Fibroblast of villous mesenchyme (primary cell): ENCODE data around the gene DYNC1LI1. TPM values are rescaled to one million over a fixed set of nuclear protein-coding genes. Genes with fewer than 3 reads are reported as not detected.

Experiments used
- DNase-seq: peaks from one replicate; pipeline ENCODE4 v3.0.0-alpha.2; 2010; ENCODE audit warnings: low read depth
- H3K4me3 ChIP-seq: 2 replicates; pipeline ENCODE4 v1.5.1; 2011; ENCODE audit warnings: low read depth, mild to moderate bottlenecking, low read length
- total RNA-seq: library from RNA; depleted of rRNA; stranded (reverse); fragments of >200 nt; gene quantifications from 2 replicates; pipeline ENCODE4 v1.2.3, GENCODE V29; 2012
- TF ChIP-seq, protein P1 (sequence below): IDR thresholded peaks from 2 replicates; pipeline ENCODE4 v1.5.1; 2012; ENCODE audit warnings: low read depth, mild to moderate bottlenecking, low read length; ENCODE audit not compliant: insufficient read depth

Gene DYNC1LI1
- total RNA-seq, 1 donor: 50.1 TPM

DNA sequence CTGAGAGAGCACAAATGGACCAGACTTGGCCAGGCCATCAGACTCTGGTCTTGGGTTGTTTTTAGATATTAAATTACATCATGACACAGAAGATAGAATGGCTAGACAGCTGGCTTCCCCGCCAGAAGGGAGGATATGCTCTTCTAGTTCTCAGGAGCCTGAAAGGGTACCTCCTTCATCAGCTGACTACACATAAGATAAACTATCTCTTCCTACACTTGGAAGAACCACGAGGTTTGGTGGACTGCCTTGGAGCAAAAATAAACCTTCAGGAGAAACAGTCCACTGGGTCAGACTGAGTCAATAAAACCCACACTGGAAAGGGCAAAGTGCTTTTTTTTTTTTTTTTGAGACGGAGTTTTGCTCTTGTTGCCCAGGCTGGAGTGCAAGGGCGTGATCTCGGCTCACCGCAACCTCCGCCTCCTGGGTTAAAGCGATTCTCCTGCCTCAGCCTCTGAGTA, 26.3 kb upstream of the DYNC1LI1 start:
- TF ChIP-seq, protein P1, sequence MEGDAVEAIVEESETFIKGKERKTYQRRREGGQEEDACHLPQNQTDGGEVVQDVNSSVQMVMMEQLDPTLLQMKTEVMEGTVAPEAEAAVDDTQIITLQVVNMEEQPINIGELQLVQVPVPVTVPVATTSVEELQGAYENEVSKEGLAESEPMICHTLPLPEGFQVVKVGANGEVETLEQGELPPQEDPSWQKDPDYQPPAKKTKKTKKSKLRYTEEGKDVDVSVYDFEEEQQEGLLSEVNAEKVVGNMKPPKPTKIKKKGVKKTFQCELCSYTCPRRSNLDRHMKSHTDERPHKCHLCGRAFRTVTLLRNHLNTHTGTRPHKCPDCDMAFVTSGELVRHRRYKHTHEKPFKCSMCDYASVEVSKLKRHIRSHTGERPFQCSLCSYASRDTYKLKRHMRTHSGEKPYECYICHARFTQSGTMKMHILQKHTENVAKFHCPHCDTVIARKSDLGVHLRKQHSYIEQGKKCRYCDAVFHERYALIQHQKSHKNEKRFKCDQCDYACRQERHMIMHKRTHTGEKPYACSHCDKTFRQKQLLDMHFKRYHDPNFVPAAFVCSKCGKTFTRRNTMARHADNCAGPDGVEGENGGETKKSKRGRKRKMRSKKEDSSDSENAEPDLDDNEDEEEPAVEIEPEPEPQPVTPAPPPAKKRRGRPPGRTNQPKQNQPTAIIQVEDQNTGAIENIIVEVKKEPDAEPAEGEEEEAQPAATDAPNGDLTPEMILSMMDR: no peak
- no peak overlapping the region for H3K4me3 ChIP-seq
- peak; percentile 20 for DNase-seq

DNA sequence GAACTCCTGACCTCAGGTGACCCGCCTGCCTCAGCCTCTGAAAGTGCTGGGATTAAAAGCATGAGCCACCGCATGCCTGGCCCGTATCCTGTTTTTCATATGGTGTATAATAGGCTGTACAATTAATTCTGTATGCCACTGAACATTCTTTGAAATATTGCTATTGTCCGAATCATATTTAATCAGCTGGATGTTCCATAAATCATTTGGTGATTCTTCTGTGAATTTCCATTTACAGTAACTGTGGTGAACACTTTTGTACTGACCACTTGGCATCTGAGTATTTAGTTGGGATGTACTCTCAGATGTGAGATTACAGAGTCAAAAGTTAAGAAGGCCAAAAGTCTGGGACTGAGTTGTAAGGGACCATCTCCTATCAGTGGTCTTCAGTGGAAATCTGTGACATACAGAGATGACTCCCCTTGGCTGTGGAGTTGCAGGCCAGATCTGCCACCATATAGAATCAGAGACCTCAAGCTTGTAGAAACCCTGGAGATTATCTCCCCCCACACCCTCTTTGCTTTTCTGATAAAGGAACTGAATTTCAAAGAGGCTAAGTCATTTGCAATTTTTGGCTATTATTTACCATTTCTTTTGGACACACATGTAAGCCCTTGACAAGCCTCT, 25.7 kb upstream of the DYNC1LI1 start:
- H3K4me3 ChIP-seq: no peak overlapping the region
- no peak for DNase-seq
- TF ChIP-seq, protein P1: no peak

DNA sequence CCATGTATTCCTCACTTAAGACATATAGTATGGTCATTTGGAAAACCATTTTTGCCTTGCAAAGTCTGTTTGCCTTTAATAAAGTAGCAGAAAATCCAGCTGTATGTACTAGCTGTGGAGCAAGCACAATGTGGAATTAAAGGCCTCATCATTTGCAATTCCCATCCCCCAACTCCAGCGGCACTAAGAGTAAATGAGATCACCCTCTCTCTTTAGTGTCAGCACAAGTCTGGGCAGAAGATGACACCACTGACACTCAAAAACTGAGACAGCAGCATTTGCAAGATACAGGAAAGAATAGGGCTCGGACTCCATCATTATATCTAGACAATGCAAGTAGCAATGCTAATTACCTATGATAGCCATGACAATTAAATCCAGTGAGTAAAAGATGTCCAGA, 24.7 kb upstream of the DYNC1LI1 start:
- DNase-seq: no peak
- H3K4me3 ChIP-seq: no peak overlapping the region
- TF ChIP-seq, protein P1: no peak

DNA sequence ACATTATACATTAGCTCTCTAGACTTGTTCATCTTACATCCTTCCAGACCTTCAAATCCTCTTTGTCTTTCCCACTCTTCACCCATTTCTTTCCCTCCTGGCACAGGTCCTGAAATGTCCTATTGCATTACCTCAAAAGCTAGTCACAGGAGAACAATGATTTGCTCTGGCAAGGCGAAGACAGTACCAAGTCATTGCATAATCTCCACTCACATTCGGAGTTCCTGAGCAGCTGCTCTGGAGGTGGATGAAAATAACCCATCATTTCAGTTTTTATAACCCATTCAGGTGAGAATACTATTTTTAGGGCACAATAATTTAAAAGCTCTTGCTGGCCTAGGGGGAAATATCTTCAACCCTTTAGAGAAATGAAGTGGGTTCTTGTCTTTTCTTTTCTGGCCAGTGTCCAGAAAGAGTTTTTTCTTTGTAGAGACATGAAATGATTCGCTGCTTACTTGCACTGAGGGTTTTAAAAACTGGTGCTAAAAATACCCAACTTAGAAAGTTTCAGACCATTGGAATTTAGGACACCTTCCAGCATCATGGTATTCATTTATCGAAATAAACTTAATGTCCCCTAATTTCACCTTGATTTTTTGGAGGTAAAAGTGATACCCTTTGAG, 23.4 kb upstream of the DYNC1LI1 start:
- H3K4me3 ChIP-seq: no peak overlapping the region
- DNase-seq: peak; percentile 4
- TF ChIP-seq, protein P1: no peak

DNA sequence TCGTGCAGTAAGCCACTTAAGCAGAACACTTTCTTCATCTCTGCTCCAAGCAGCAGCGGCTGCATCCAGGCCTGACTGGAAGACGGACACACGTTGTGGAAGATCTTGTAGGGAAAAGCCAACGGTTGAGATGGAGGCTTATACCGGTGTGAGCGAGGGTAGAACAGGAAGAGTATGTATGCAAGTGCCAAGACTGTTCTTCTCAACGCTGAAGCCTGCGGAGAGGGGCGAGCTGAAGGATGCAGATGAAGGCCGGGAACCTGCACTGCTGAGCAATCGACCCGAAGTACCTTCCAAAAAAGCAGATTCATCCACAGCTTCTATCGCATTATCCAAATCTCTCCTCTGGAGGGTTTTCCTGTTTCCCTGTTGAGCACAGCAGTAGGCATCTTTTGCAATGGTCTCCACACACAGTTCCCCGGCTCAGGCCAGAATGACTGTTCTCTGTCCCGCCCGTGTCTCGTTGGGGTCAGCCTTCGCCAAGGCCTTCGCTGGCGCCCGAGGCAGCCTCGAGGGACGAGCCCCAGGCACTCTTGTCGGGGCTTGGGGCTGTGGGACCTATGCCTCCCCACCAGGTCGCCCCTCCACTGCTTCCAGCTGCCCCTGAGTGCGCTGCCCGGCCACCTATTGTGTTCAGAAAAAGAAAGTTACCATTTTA, 22.2 kb upstream of the DYNC1LI1 start:
- TF ChIP-seq, protein P1: no peak
- DNase-seq: no peak
- H3K4me3 ChIP-seq: no peak overlapping the region

DNA sequence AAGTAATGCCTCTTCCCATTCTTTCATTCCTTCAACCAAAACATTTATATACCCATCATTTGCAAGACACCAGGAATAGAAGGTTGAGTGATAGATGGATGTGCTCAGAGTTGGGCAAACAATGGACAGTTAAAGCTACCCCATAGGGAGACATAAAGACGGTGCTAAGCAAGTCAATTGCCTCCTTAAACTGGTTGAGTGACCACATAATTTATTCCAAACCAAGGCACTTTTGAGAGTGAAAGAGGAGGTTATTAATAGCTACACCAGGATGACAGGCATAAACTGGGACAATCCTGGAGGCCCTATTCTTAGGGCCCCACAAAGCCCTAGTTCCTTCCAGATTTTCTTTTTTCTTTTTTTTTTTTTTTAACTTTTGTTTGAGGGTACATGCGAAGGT, 21.4 kb upstream of the DYNC1LI1 start:
- TF ChIP-seq, protein P1: no peak
- H3K4me3 ChIP-seq: no peak overlapping the region
- no peak for DNase-seq
